Thymus (tissue), 11 donors: ENCODE data around the gene SSRP1. TPM values are rescaled to one million over a fixed set of nuclear protein-coding genes. Genes with fewer than 3 reads are reported as not detected.
"Not testable (repeated sequence)": the region's sequence is repeated elsewhere in the genome, so short reads cannot be mapped to it uniquely, and the experiment has no call there.

Source experiments
- DNase-seq, 9 donors: peaks; one replicate each; pipeline ENCODE4 v3.0.0-alpha.2; 2013; ENCODE audit warnings: low spot score in 9 of 9, low read depth in 6 of 9, missing footprints in 1 of 9
- H3K27ac ChIP-seq, 2 donors: one replicate each; pipeline ENCODE4 v1.5.1; 2013; ENCODE audit warnings: control low read depth in 1 of 2, low read depth in 1 of 2, low read length in 1 of 2, mild to moderate bottlenecking in 1 of 2, moderate library complexity in 1 of 2
- H3K27me3 ChIP-seq, 2 donors: one replicate each; pipeline ENCODE4 v1.5.1; 2013; ENCODE audit warnings: low read length in 1 of 2; ENCODE audit not compliant: control insufficient read depth in 2 of 2, insufficient read depth in 1 of 2
- H3K36me3 ChIP-seq, 2 donors: one replicate each; pipeline ENCODE4 v1.5.1; 2013; ENCODE audit warnings: low read length in 1 of 2, mild to moderate bottlenecking in 1 of 2, moderate library complexity in 1 of 2; ENCODE audit not compliant: control insufficient read depth in 2 of 2, insufficient read depth in 2 of 2
- H3K4me1 ChIP-seq, 2 donors: one replicate each; pipeline ENCODE4 v1.5.1; 2013; ENCODE audit warnings: low read length in 2 of 2; ENCODE audit not compliant: control insufficient read depth in 2 of 2, insufficient read depth in 2 of 2
- H3K4me3 ChIP-seq, 2 donors: one replicate each; pipeline ENCODE4 v1.5.1; 2013; ENCODE audit warnings: low read length in 2 of 2, control low read depth in 1 of 2, mild to moderate bottlenecking in 1 of 2
- H3K9me3 ChIP-seq, 2 donors: one replicate each; pipeline ENCODE4 v1.5.1; 2013; ENCODE audit warnings: low read length in 1 of 2, mild to moderate bottlenecking in 1 of 2; ENCODE audit not compliant: control insufficient read depth in 2 of 2, insufficient read depth in 1 of 2
- WGBS: extraction: QIAGEN DNeasy Blood & Tissue Kit; methylation state at CpG from one replicate; pipeline ENCODE4 v1.1.7; 2013; 5-methylcytosine and 5-hydroxymethylcytosine counted together
- polyA plus RNA-seq: library from polyadenylated mRNA; stranded (reverse); fragments of 200-250 nt; gene quantifications from one replicate; pipeline ENCODE4 v1.2.3, GENCODE V29; 2013
- total RNA-seq: library from RNA; stranded (reverse); fragments of 120-200 nt; gene quantifications from one replicate; pipeline ENCODE4 v1.2.4, GENCODE V29; 2013
- donor health status: healthy.

Gene SSRP1
- total and polyA plus RNA-seq, 2 donors = 48.8 to 110 TPM

GRCh38 chr11:57345555-57346211 lies 10.0 kb upstream of the SSRP1 start:
- WGBS = 27% methylated on average over 11 of the region's 11 CpGs
- no peak overlapping the region for H3K27ac ChIP-seq

GRCh38 chr11:57344826-57345225 lies 9.1 kb upstream of the SSRP1 start:
- no peak for DNase-seq
- WGBS = 99% methylated on average over 10 of the region's 10 CpGs
- Histone ChIP-seq H3K9me3 (peaks cover 0 to 3% of the 10 kb centered on the region in 2 donors), H3K4me3 (no peak overlapping the region), H3K36me3 (no peaks in the 10 kb centered on the region), H3K27me3 (peaks cover 4 to 12% of the 10 kb centered on the region in 2 donors), H3K27ac (no peak overlapping the region), H3K4me1 (no peaks in the 10 kb centered on the region)

More at GRCh38 chr11:57345555-57346211, 10.0 kb upstream of the SSRP1 start:
- peak in 6 of 9 donors; percentile 36 to 73 (median 54) for DNase-seq
- H3K4me3 ChIP-seq = no peak overlapping the region
- H3K36me3 ChIP-seq = no peaks in the 10 kb centered on the region
- H3K27me3 ChIP-seq = peaks cover 4 to 5% of the 10 kb centered on the region in 2 donors
- no peaks in the 10 kb centered on the region for H3K4me1 ChIP-seq
- H3K9me3 ChIP-seq = no peaks in the 10 kb centered on the region

GRCh38 chr11:57343825-57344224 lies 8.1 kb upstream of the SSRP1 start:
- no peak overlapping the region for H3K27ac ChIP-seq
- H3K36me3 ChIP-seq = no peaks in the 10 kb centered on the region
- H3K4me1 ChIP-seq = no peaks in the 10 kb centered on the region
- H3K27me3 ChIP-seq = peaks cover 4 to 9% of the 10 kb centered on the region in 2 donors
- H3K4me3 ChIP-seq = no peak overlapping the region
- 94% methylated on average over 7 of the region's 7 CpGs for WGBS
- DNase-seq = no peak
- H3K9me3 ChIP-seq = peaks cover 0 to 3% of the 10 kb centered on the region in 2 donors

GRCh38 chr11:57342702-57343101 lies 7.0 kb upstream of the SSRP1 start:
- Histone ChIP-seq H3K27ac (no peak overlapping the region), H3K36me3 (no peaks in the 10 kb centered on the region), H3K27me3 (peaks cover 0 to 7% of the 10 kb centered on the region in 2 donors), H3K9me3 (peaks cover 0 to 3% of the 10 kb centered on the region in 2 donors), H3K4me1 (no peaks in the 10 kb centered on the region), H3K4me3 (no peak overlapping the region)
- 95% methylated on average over 11 of the region's 11 CpGs for WGBS
- no peak for DNase-seq

- no peak overlapping the region for H3K4me3 ChIP-seq
- no peaks in the 10 kb centered on the region for H3K36me3 ChIP-seq
- peaks cover 0 to 7% of the 10 kb centered on the region in 2 donors for H3K27me3 ChIP-seq
- peaks cover 2% of the 10 kb centered on the region in 2 donors for H3K4me1 ChIP-seq
- peaks cover 0 to 3% of the 10 kb centered on the region in 2 donors for H3K9me3 ChIP-seq
- no peak for DNase-seq
- H3K27ac ChIP-seq = no peak overlapping the region
- WGBS = 93% methylated on average over 6 of the region's 6 CpGs
These were observed 5.6 kb upstream of the SSRP1 start for GRCh38 chr11:57341250-57341808.

GRCh38 chr11:57340039-57340615 lies 4.4 kb upstream of the SSRP1 start:
- no peak overlapping the region for H3K27ac ChIP-seq
- peaks cover 0 to 3% of the 10 kb centered on the region in 2 donors for H3K9me3 ChIP-seq
- 66% methylated on average over 12 of the region's 12 CpGs for WGBS
- H3K36me3 ChIP-seq = no peaks in the 10 kb centered on the region
- peaks cover 3 to 8% of the 10 kb centered on the region in 2 donors for H3K4me1 ChIP-seq
- no peak overlapping the region for H3K4me3 ChIP-seq
- no peak for DNase-seq
- peaks cover 0 to 7% of the 10 kb centered on the region in 2 donors for H3K27me3 ChIP-seq

GRCh38 chr11:57339328-57339727 lies 3.6 kb upstream of the SSRP1 start:
- 92% methylated on average over 5 of the region's 5 CpGs for WGBS
- DNase-seq = no peak

GRCh38 chr11:57338142-57338541 lies 2.5 kb upstream of the SSRP1 start, which contains the start of gene P2RX3:
Gene P2RX3 (plus strand): TSS chr11:57338352. CDS start chr11:57338551, 199 bp downstream.
- peaks cover 0 to 7% of the 10 kb centered on the region in 2 donors for H3K27me3 ChIP-seq
- 93% methylated on average over 4 of the region's 4 CpGs for WGBS
- no peak within 1 kb of the TSS for H3K4me3 ChIP-seq
- no peak for DNase-seq
- H3K9me3 ChIP-seq = peaks cover 0 to 3% of the 10 kb centered on the region in 2 donors
- H3K27ac ChIP-seq = no peak within 1 kb of the TSS
- H3K4me1 ChIP-seq = peaks cover 7 to 19% of the 10 kb centered on the region in 2 donors
- peaks cover 1 to 10% of the 10 kb centered on the region in 2 donors for H3K36me3 ChIP-seq

More at GRCh38 chr11:57339328-57339727, 3.6 kb upstream of the SSRP1 start:
- Histone ChIP-seq H3K27ac (no peak overlapping the region), H3K4me1 (peaks cover 7 to 16% of the 10 kb centered on the region in 2 donors), H3K36me3 (no peaks in the 10 kb centered on the region), H3K4me3 (no peak overlapping the region), H3K27me3 (peaks cover 0 to 7% of the 10 kb centered on the region in 2 donors), H3K9me3 (peaks cover 0 to 3% of the 10 kb centered on the region in 2 donors)

GRCh38 chr11:57336856-57337255 lies 1.2 kb upstream of the SSRP1 start:
- not testable (repeated sequence) for H3K27ac ChIP-seq

More at GRCh38 chr11:57336856-57337255, 1.2 kb upstream of the SSRP1 start:
- H3K4me3 ChIP-seq, H3K27me3 ChIP-seq, H3K9me3 ChIP-seq, DNase-seq: not testable (repeated sequence)
- Histone ChIP-seq H3K4me1 (peaks cover 7 to 19% of the 10 kb centered on the region in 2 donors), H3K36me3 (peaks cover 14 to 22% of the 10 kb centered on the region in 2 donors)
- 97% methylated on average over 6 of the region's 6 CpGs for WGBS
